ENCODE results near the gene LDLRAD2. TPM values are rescaled to one million over a fixed set of nuclear protein-coding genes. Genes with fewer than 3 reads are reported as not detected.

LDLRAD2 gene
- polyA plus RNA-seq, 1 of the 3 experiments (the other 2 are of a cell fraction), result 0.02 TPM

- H2AFZ ChIP-seq (ENCODE audit: low read depth), result no peak overlapping the region
- H3K4me3 ChIP-seq (ENCODE audit: low read depth in 2 of 2, low read length in 1 of 2), result peak overlapping the region; percentile 33 to 37; a peak in 3 of 4 replicates
Measured at GRCh38 chr1:21814241-21814918, 2.3 kb downstream of the LDLRAD2 start.

GRCh38 chr1:21814981-21815582 lies 3.0 kb downstream of the LDLRAD2 start:
- ChIA-PET CTCF (interaction anchor here (0.6 to 1.3 kb wide), 4 partner anchors 8 to 33 kb away, joined by 3 to 5 read pairs (median 4); no protein-coding TSS in a partner anchor), POLR2A (no interaction called here)
- Histone ChIP-seq H3F3A (replicated peaks; ENCODE audit: insufficient read depth) (peaks cover 13% of the 10 kb centered on the region), H2AFZ (ENCODE audit: low read depth) (no peak overlapping the region), H3K4me1 (ENCODE audit: control insufficient read depth in 1 of 2, insufficient read depth in 2 of 2, low read depth in 1 of 2, low read length in 1 of 2) (no peaks in the 10 kb centered on the region; a peak in 1 of 4 replicates), H3K9me3 (no peaks in the 10 kb centered on the region), H3K79me2 (ENCODE audit: insufficient read depth) (no peaks in the 10 kb centered on the region), H3K4me3 (ENCODE audit: low read depth in 2 of 2, low read length in 1 of 2) (no peak overlapping the region), H3K36me3 (replicated peaks in 1 of 2; ENCODE audit: control insufficient read depth in 1 of 2, insufficient read depth in 2 of 2, low read length in 1 of 2) (no peaks in the 10 kb centered on the region), H3K9me2 (no peaks in the 10 kb centered on the region), H3K4me2 (no peak overlapping the region), H4K20me1 (ENCODE audit: insufficient read depth) (no peaks in the 10 kb centered on the region), H3K27ac (ENCODE audit: low read depth in 2 of 2, low read length in 1 of 2) (no peak overlapping the region), H3K9ac (no peak overlapping the region), H3K27me3 (ENCODE audit: insufficient read depth) (no peaks in the 10 kb centered on the region)
- peak; percentile 8 for DNase-seq
- 98% methylated on average over 15 of the region's 15 CpGs for WGBS (ENCODE audit: low lambda C conversion rate)
- TF ChIP-seq ZBTB33 (IDR thresholded peaks at IDR 0.05; ENCODE audit: borderline replicate concordance, low read depth) (no peak), GATA2 (CRISPR knock-in tag; IDR thresholded peaks at IDR 0.05) (no peak), FOXM1 (IDR thresholded peaks at IDR 0.05; ENCODE audit: low read depth) (no peak), CHD2 (IDR thresholded peaks at IDR 0.05; ENCODE audit: low read length, partially characterized antibody) (no peak), SMC3 (IDR thresholded peaks at IDR 0.05; ENCODE audit: low read depth, low read length) (no peak), MXI1 (IDR thresholded peaks at IDR 0.05; ENCODE audit: low read depth, low read length) (no peak), YY1 (IDR thresholded peaks at IDR 0.05; ENCODE audit: low read depth) (no peak), EP300 (IDR thresholded peaks at IDR 0.05; ENCODE audit: borderline replicate concordance in 1 of 2, low read depth in 1 of 2, low read length in 1 of 2) (no peak), EZH2phosphoT487 (IDR thresholded peaks at IDR 0.05; ENCODE audit: borderline replicate concordance, low read depth) (no peak)

More at GRCh38 chr1:21814241-21814918, 2.3 kb downstream of the LDLRAD2 start:
- Histone ChIP-seq H3K27ac (ENCODE audit: low read depth in 2 of 2, low read length in 1 of 2) (no peak overlapping the region), H3K9ac (no peak overlapping the region), H3K9me2 (no peaks in the 10 kb centered on the region), H3K9me3 (no peaks in the 10 kb centered on the region), H3K36me3 (replicated peaks in 1 of 2; ENCODE audit: control insufficient read depth in 1 of 2, insufficient read depth in 2 of 2, low read length in 1 of 2) (no peaks in the 10 kb centered on the region), H3F3A (replicated peaks; ENCODE audit: insufficient read depth) (peaks cover 13% of the 10 kb centered on the region), H3K4me2 (no peak overlapping the region), H3K27me3 (ENCODE audit: insufficient read depth) (no peaks in the 10 kb centered on the region), H3K79me2 (ENCODE audit: insufficient read depth) (no peaks in the 10 kb centered on the region), H3K4me1 (ENCODE audit: control insufficient read depth in 1 of 2, insufficient read depth in 2 of 2, low read depth in 1 of 2, low read length in 1 of 2) (no peaks in the 10 kb centered on the region; a peak in 1 of 4 replicates), H4K20me1 (ENCODE audit: insufficient read depth) (no peaks in the 10 kb centered on the region)
- POLR2A ChIA-PET, result no interaction called here
- peak; percentile 94 for DNase-seq
- 50% methylated on average over 35 of the region's 65 CpGs for WGBS (ENCODE audit: low lambda C conversion rate)
- CTCF ChIA-PET, result interaction anchor here (0.6 to 1.2 kb wide), 3 partner anchors 9 to 148 kb away, joined by 3 to 5 read pairs (median 3); no protein-coding TSS in a partner anchor
- TF ChIP-seq RAD21 (IDR thresholded peaks at IDR 0.05; ENCODE audit: low read length) (peak; percentile 38), CTCF (IDR thresholded peaks at IDR 0.05) (peak; percentile 49), ZBTB33 (IDR thresholded peaks at IDR 0.05; ENCODE audit: borderline replicate concordance, low read depth) (no peak), POLR2AphosphoS5 (IDR thresholded peaks at IDR 0.05; ENCODE audit: low read depth, low read length) (no peak)

All from SK-N-SH (cell line).